Dendritic cell treated with granulocyte-macrophage colony-stimulating factor and Interleukin-4, amounts not matched to agents 40 ng/mL and 50 ng/mL, for 4 days (primary cell): Measurements from ENCODE around the gene AATF.
A peak's percentile ranks its signal among the peaks of the same experiment; 100 is the strongest.

ENCODE experiments used
- H3K27ac Mint-ChIP-seq: one replicate; pipeline ENCODE4 v1.8.0; 2022; ENCODE audit warnings: mild to moderate bottlenecking, mixed read lengths
- H3K27me3 Mint-ChIP-seq: one replicate; pipeline ENCODE4 v1.8.0; 2022; ENCODE audit warnings: mild to moderate bottlenecking, mixed read lengths
- H3K36me3 Mint-ChIP-seq: one replicate; pipeline ENCODE4 v1.8.0; 2022; ENCODE audit warnings: low read depth, mixed read lengths
- H3K4me1 Mint-ChIP-seq: one replicate; pipeline ENCODE4 v1.8.0; 2022; ENCODE audit warnings: low read depth, mixed read lengths
- H3K4me3 Mint-ChIP-seq: one replicate; pipeline ENCODE4 v1.8.0; 2022; ENCODE audit warnings: mild to moderate bottlenecking, moderate library complexity, mixed read lengths
- H3K9me3 Mint-ChIP-seq: one replicate; pipeline ENCODE4 v1.8.0; 2022; ENCODE audit warnings: mixed read lengths
- intact Hi-C: fragments of 100-400 bp; cut with micrococcal nuclease; formaldehyde crosslinking; loops from one replicate; pipeline ENCODE4 v1.15.0; 2022

The AATF gene

GRCh38 chr17:36934692-36935630 lies 13.8 kb upstream of the AATF start:
- intact Hi-C loops = no loop called here

GRCh38 chr17:36935671-36936454 lies 12.9 kb upstream of the AATF start:
- H3K9me3 Mint-ChIP-seq = no peaks in the 10 kb centered on the region
- H3K27me3 Mint-ChIP-seq = peaks cover 100% of the 10 kb centered on the region
- no peak overlapping the region for H3K27ac Mint-ChIP-seq
- peaks cover 83% of the 10 kb centered on the region for H3K4me1 Mint-ChIP-seq
- H3K4me3 Mint-ChIP-seq = peak overlapping the region; percentile 56
- no peaks in the 10 kb centered on the region for H3K36me3 Mint-ChIP-seq
- intact Hi-C loops = no loop called here

More at GRCh38 chr17:36934692-36935630, 13.8 kb upstream of the AATF start:
- peaks cover 100% of the 10 kb centered on the region for H3K27me3 Mint-ChIP-seq
- no peaks in the 10 kb centered on the region for H3K36me3 Mint-ChIP-seq
- H3K27ac Mint-ChIP-seq = no peak overlapping the region
- peaks cover 80% of the 10 kb centered on the region for H3K4me1 Mint-ChIP-seq
- peak overlapping the region; percentile 21 for H3K4me3 Mint-ChIP-seq
- H3K9me3 Mint-ChIP-seq = no peaks in the 10 kb centered on the region

- no peak overlapping the region for H3K27ac Mint-ChIP-seq
- peak overlapping the region; percentile 69 for H3K4me3 Mint-ChIP-seq
- intact Hi-C loops = no loop called here
- H3K4me1 Mint-ChIP-seq = peaks cover 86% of the 10 kb centered on the region
- peaks cover 100% of the 10 kb centered on the region for H3K27me3 Mint-ChIP-seq
- H3K9me3 Mint-ChIP-seq = no peaks in the 10 kb centered on the region
- no peaks in the 10 kb centered on the region for H3K36me3 Mint-ChIP-seq
These were observed 12.2 kb upstream of the AATF start for GRCh38 chr17:36936455-36937000.

- H3K27ac Mint-ChIP-seq = peak within 1 kb of the TSS; percentile 34
- peaks cover 100% of the 10 kb centered on the region for H3K27me3 Mint-ChIP-seq
- peak within 1 kb of the TSS; percentile 69 for H3K4me3 Mint-ChIP-seq
- H3K4me1 Mint-ChIP-seq = peaks cover 84% of the 10 kb centered on the region
- no peaks in the 10 kb centered on the region for H3K36me3 Mint-ChIP-seq
- H3K9me3 Mint-ChIP-seq = no peaks in the 10 kb centered on the region
- intact Hi-C loops = no loop called here
These were observed 11.5 kb upstream of the AATF start, which contains the start of gene LHX1 for GRCh38 chr17:36937001-36937958. Gene LHX1 (plus strand): TSS chr17:36937475. CDS start chr17:36938198, 723 bp downstream.

GRCh38 chr17:36937959-36938565 lies 10.7 kb upstream of the AATF start:
- peak overlapping the region; percentile 69 for H3K4me3 Mint-ChIP-seq
- no peak overlapping the region for H3K27ac Mint-ChIP-seq
- intact Hi-C loops = no loop called here
- peaks cover 100% of the 10 kb centered on the region for H3K27me3 Mint-ChIP-seq
- H3K4me1 Mint-ChIP-seq = peaks cover 76% of the 10 kb centered on the region
- H3K9me3 Mint-ChIP-seq = no peaks in the 10 kb centered on the region
- no peaks in the 10 kb centered on the region for H3K36me3 Mint-ChIP-seq

- H3K4me3 Mint-ChIP-seq = no peak overlapping the region
- peaks cover 70% of the 10 kb centered on the region for H3K4me1 Mint-ChIP-seq
- no peaks in the 10 kb centered on the region for H3K36me3 Mint-ChIP-seq
- H3K9me3 Mint-ChIP-seq = no peaks in the 10 kb centered on the region
- intact Hi-C loops = no loop called here
- H3K27me3 Mint-ChIP-seq = peaks cover 100% of the 10 kb centered on the region
- no peak overlapping the region for H3K27ac Mint-ChIP-seq
These were observed 10.1 kb upstream of the AATF start for GRCh38 chr17:36938566-36939051.

- no peak overlapping the region for H3K27ac Mint-ChIP-seq
- peaks cover 98% of the 10 kb centered on the region for H3K27me3 Mint-ChIP-seq
- H3K4me3 Mint-ChIP-seq = no peak overlapping the region
- H3K4me1 Mint-ChIP-seq = peaks cover 64% of the 10 kb centered on the region
- intact Hi-C loops = no loop called here
- no peaks in the 10 kb centered on the region for H3K9me3 Mint-ChIP-seq
- no peaks in the 10 kb centered on the region for H3K36me3 Mint-ChIP-seq
These were observed 9.5 kb upstream of the AATF start for GRCh38 chr17:36939052-36939801.

- Mint-ChIP-seq H3K27ac (no peak overlapping the region), H3K36me3 (no peaks in the 10 kb centered on the region), H3K4me1 (peaks cover 60% of the 10 kb centered on the region), H3K9me3 (no peaks in the 10 kb centered on the region), H3K4me3 (no peak overlapping the region), H3K27me3 (peaks cover 97% of the 10 kb centered on the region)
- intact Hi-C loops = no loop called here
These were observed 8.9 kb upstream of the AATF start for GRCh38 chr17:36939802-36940312.

- intact Hi-C loops = no loop called here
- H3K4me3 Mint-ChIP-seq = no peak overlapping the region
- H3K27ac Mint-ChIP-seq = no peak overlapping the region
- no peaks in the 10 kb centered on the region for H3K9me3 Mint-ChIP-seq
- H3K4me1 Mint-ChIP-seq = peaks cover 53% of the 10 kb centered on the region
- no peaks in the 10 kb centered on the region for H3K36me3 Mint-ChIP-seq
- peaks cover 97% of the 10 kb centered on the region for H3K27me3 Mint-ChIP-seq
These were observed 8.2 kb upstream of the AATF start for GRCh38 chr17:36940313-36941264.

GRCh38 chr17:36941265-36942010 lies 7.3 kb upstream of the AATF start:
- no peaks in the 10 kb centered on the region for H3K9me3 Mint-ChIP-seq
- peaks cover 44% of the 10 kb centered on the region for H3K4me1 Mint-ChIP-seq
- peaks cover 97% of the 10 kb centered on the region for H3K27me3 Mint-ChIP-seq
- intact Hi-C loops = no loop called here
- H3K27ac Mint-ChIP-seq = no peak overlapping the region
- H3K4me3 Mint-ChIP-seq = peak overlapping the region; percentile 62
- no peaks in the 10 kb centered on the region for H3K36me3 Mint-ChIP-seq
